ENCODE results near the gene PIBF1.
"Not testable (repeated sequence)": the region's sequence is repeated elsewhere in the genome, so short reads cannot be mapped to it uniquely, and the experiment has no call there.

The PIBF1 gene

GRCh38 chr13:72792640-72793039 is 10.7 kb downstream of the PIBF1 start:
- no peak overlapping the region for H3K4me3 ChIP-seq (ENCODE audit: low read depth, low read length)
- DNase-seq (ENCODE audit: low read depth): no peak
- TF ChIP-seq, protein P1, sequence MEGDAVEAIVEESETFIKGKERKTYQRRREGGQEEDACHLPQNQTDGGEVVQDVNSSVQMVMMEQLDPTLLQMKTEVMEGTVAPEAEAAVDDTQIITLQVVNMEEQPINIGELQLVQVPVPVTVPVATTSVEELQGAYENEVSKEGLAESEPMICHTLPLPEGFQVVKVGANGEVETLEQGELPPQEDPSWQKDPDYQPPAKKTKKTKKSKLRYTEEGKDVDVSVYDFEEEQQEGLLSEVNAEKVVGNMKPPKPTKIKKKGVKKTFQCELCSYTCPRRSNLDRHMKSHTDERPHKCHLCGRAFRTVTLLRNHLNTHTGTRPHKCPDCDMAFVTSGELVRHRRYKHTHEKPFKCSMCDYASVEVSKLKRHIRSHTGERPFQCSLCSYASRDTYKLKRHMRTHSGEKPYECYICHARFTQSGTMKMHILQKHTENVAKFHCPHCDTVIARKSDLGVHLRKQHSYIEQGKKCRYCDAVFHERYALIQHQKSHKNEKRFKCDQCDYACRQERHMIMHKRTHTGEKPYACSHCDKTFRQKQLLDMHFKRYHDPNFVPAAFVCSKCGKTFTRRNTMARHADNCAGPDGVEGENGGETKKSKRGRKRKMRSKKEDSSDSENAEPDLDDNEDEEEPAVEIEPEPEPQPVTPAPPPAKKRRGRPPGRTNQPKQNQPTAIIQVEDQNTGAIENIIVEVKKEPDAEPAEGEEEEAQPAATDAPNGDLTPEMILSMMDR (IDR thresholded peaks at IDR 0.05; ENCODE audit: insufficient read depth, low read depth, low read length, missing control alignments): no peak

GRCh38 chr13:72798817-72799216 is 16.9 kb downstream of the PIBF1 start:
- TF ChIP-seq, protein P1 (IDR thresholded peaks at IDR 0.05; ENCODE audit: insufficient read depth, low read depth, low read length, missing control alignments): no peak
- H3K4me3 ChIP-seq (ENCODE audit: low read depth, low read length): no peak overlapping the region
- DNase-seq (ENCODE audit: low read depth): no peak

DNA sequence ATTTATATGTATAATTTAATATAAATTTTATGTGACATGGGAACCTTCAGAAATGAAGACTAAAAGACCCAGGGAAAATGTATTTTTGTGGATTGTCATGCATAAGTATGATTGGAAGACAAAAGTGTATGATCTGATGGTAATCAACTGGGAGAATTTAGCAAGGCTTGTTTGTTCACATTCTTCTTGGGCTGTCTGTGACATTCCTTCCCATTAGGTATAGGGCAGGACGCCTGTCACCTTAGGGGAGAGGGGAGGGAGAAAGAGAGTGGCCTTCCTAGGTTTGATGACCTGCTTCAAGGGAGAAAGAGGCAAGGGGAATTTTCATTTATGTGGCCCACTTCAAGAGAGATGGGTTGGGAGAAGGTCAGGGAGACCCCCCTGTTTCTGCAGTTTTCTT is 22.4 kb downstream of the PIBF1 start:
- H3K4me3 ChIP-seq (ENCODE audit: low read depth, low read length): no peak overlapping the region
- TF ChIP-seq, protein P1 (IDR thresholded peaks at IDR 0.05; ENCODE audit: insufficient read depth, low read depth, low read length, missing control alignments): no peak
- DNase-seq (ENCODE audit: low read depth): no peak

DNA sequence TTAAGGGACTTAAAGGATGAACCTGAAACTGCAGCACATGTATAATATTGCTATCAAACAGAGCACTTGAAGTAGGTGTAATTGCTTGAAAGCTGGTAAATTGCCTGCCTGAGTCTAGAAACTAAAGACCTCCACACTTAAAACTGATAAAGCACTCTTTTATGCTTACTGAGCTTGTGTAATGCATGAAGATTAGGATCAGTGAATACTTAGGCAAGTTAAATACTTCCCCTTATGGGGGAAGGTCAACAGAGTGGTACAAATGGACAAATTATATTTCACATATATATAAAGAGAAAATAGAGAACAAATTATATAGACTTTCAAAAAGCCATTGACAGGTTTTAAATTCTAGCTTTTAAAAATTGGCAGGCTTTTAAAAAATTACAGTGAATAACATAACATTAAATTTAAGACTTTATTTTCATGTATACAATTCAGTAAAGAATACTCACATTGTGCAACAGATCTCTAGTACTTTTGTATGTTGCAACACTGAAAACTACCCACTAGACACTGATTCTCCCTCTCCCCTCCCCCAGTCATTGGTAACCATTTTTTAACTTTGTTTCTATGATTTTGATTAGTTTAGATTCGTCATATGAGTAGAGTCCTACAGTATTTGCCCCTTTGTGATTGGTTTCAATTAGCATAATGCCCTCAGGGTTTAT is 23.9 kb downstream of the PIBF1 start:
- DNase-seq (ENCODE audit: low read depth): no peak
- TF ChIP-seq, protein P1 (IDR thresholded peaks at IDR 0.05; ENCODE audit: insufficient read depth, low read depth, low read length, missing control alignments): no peak
- H3K4me3 ChIP-seq (ENCODE audit: low read depth, low read length): no peak overlapping the region

DNA sequence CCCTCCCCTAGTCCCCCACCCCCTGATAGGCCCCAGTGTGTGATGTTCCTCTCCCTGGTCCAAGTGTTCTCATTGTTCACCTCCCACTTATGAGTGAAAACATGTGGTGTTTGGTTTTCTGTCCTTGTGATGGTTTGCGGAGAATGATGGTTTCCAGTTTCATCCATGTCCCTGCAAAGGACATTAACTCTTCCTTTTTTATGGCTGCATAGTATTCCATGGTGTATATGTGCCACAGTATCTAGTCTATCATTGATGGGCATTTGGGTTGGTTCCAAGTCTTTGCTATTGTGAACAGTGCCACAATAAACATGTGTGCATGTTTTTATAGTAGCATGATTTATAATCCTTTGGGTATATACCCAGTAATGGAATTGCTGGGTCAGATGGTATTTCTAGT is 24.6 kb downstream of the PIBF1 start:
- DNase-seq (ENCODE audit: low read depth); H3K4me3 ChIP-seq (ENCODE audit: low read depth, low read length): not testable (repeated sequence)

- no peak overlapping the region for H3K4me3 ChIP-seq (ENCODE audit: low read depth, low read length)
- TF ChIP-seq, protein P1 (IDR thresholded peaks at IDR 0.05; ENCODE audit: insufficient read depth, low read depth, low read length, missing control alignments): peak; percentile 37
- peak; percentile 12 for DNase-seq (ENCODE audit: low read depth)
These were observed 27.1 kb downstream of the PIBF1 start for GRCh38 chr13:72808917-72809500.

GRCh38 chr13:72820156-72820897 is 38.4 kb downstream of the PIBF1 start:
- no peak overlapping the region for H3K4me3 ChIP-seq (ENCODE audit: low read depth, low read length)
- TF ChIP-seq, protein P1 (IDR thresholded peaks at IDR 0.05; ENCODE audit: insufficient read depth, low read depth, low read length, missing control alignments): no peak
- DNase-seq (ENCODE audit: low read depth): no peak

Measured in GM12865 (cell line).